Right renal pelvis (tissue), 4 donors: ENCODE data around the gene FBXO2. TPM values are rescaled to one million over a fixed set of nuclear protein-coding genes. Genes with fewer than 3 reads are reported as not detected.
A peak's percentile ranks its signal among the peaks of the same experiment; 100 is the strongest.

ENCODE experiments used
- DNase-seq, 4 donors: peaks; one replicate each; pipeline ENCODE4 v3.0.0-alpha.2; 2013; ENCODE audit warnings: low read depth in 4 of 4, low spot score in 3 of 4, missing footprints in 1 of 4
- polyA plus RNA-seq, 4 donors: library from polyadenylated mRNA; unstranded; fragments of 120-200 nt; gene quantifications; one replicate each; pipeline ENCODE4 v1.2.1, GENCODE V29; 2013; ENCODE audit not compliant: insufficient read length in 4 of 4

Gene FBXO2
- polyA plus RNA-seq, 4 donors, result 0.98 to 2.0 (median 1.1) TPM

DNA sequence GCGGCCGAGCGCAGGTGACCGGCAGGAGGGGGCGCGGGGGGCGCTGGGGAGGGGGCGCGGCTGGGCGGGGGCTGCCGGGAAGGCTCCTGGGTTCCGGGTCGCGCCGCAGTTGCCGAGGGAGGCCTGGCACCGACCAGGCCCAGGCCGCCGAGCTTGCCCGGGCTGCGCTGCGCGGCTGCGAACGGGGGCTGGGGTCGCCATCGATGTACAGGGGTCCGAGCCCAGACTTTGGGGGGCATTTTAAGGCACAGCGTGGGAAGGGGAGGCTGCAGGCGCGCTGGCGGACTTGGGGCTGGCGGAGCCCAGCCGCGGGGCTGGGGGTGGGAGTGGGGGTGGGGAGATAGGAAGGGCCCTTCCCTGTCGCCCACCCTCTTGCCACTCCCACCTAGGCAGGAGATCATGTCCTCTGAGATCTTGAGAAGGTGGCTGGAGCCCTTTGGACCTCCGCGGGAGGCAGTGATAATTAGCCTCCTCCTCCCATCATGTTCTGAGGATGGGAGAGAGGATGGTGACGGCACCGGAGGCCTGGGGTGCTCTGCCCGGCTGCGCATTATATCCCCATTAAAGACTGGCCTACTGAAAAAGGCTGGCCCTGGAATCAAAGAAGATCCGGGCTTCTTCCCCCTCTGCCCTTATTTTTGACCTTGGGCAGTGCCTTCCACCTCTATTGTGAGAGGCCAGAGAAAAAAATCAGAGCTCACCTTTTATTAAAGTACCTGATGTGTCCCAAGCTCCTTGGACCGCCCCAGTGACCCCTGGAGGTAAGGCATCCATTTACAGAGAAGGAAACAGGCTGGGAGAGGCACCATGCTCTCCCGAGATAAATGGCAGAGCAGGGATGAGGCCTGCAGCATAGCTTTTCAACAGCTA, 945 bp upstream of the FBXO2 start:
- DNase-seq, result no peak

DNA sequence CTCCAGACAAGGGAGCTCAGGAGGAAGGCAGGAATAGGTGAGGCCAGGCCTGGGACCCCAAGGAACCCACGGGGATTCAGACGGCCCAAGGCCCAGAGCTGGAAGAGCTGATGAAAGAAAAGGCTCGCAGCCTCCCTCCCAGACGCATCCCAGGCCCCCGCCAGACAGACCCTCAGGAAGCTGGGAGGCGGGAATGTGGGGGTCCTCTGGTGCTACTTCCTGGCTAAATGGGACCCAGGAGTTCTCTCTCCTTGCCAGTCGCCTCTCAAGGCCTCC, 430 bp downstream of the FBXO2 start:
- DNase-seq, result no peak

GRCh38 chr1:11653101-11653860, 948 bp downstream of the FBXO2 start:
- no peak for DNase-seq

DNA sequence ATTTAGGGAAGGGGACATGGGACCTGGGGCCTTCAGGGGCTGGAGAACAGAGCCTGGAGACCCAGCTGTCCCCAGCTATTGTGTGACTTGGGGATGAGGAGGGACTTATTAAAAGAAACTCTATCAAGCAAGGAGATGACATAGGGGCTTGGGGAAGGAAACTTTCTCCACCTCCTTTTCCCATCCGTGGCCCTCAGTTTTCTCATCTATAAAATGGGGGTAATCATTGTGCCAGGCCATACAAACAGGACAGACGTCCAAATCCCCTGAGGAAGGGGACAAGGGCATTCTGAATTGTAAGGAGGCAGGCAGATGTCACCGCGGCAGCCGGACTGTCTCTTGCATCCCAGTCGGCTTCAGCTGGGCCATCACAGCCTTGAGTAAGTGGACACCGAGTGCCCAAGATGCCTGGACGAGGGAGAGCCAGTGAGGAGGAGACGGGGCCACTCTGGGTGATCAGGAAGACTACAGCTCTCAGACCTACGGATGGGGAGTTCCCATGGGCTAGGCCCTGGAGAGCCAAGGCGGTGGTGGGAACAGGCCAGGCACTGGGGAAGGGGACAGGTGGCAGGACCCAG, 1.9 kb downstream of the FBXO2 start:
- no peak for DNase-seq

GRCh38 chr1:11651017-11651416, 3.2 kb downstream of the FBXO2 start:
- no peak for DNase-seq

DNA sequence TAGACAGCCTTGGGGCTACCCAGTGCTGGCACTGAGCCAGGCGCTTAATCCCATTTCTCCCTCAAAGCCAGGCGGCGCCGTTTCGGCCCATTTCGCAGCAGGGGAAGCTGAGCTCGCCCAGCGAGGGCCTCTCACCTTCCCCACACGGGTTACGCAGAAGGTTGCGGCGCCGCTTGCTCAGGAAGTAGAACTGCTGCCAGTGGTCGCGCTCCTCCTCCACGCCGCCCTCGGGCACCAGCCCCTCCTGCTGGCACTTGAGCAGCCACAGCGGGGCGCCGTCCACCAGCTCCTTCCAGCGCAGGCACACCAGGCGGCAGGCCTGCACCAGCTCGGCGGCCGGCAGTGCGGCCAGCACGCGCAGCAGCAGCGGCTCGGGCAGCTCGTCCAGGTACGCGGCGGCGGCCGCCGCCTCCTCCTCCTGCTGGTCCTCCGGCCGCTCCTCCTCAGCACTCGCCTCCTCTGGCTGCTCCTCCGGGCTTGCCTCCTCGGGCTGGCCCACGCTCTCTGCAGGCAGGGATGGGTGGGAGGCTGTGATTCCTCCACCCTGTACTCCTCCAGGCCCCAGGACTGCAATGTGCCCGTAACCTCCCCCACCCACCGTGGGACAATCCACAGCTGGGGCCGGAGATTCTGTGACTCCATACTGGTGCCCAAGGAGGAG, 3.8 kb downstream of the FBXO2 start:
- no peak for DNase-seq

- no peak for DNase-seq
Measured at GRCh38 chr1:11649624-11650330, 4.5 kb downstream of the FBXO2 start.

DNA sequence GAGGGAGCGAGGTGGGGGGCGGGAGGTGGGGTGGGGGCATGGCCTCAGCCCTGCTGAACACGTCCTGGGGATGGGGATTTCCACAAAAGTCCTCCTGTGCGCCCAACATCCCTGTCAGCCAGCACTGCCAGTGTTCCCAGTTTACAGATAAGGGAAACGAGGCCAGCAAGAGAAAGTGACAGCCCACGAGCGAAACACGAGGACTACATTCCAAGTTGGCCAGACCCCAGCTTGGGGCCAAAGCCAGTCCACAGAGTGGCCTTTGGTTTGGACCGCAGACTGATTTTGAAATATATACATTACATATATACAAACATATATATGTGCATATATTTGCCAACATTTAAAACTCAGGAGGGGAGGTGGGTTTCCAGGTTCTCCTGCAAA, 5.0 kb downstream of the FBXO2 start:
- no peak for DNase-seq

GRCh38 chr1:11648732-11649158, 5.5 kb downstream of the FBXO2 start:
- no peak for DNase-seq

- DNase-seq, result no peak
Measured at GRCh38 chr1:11648039-11648438, 6.2 kb downstream of the FBXO2 start.

- DNase-seq, result no peak
Measured at GRCh38 chr1:11647333-11647732, 6.9 kb downstream of the FBXO2 start.

DNA sequence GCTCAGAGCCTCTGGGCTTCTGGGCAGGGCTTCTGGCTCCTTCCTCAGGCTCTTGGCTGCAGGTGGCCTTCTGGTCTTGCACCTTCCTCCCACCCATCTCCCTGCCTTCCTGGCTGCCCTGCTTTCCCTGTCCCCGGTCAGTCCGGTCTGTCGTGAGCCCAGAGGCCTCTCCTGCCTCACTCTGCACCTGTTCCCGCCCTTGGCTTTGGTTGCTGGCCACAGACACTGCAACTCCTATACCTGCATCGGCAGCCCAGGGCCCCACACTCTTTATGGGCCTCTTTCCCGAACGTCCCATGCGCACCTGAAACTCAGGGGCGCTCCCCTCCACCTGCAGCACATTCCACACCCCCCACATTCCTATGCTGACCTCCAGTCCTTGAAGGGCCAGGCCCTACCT, 7.9 kb downstream of the FBXO2 start:
- DNase-seq, result no peak

DNA sequence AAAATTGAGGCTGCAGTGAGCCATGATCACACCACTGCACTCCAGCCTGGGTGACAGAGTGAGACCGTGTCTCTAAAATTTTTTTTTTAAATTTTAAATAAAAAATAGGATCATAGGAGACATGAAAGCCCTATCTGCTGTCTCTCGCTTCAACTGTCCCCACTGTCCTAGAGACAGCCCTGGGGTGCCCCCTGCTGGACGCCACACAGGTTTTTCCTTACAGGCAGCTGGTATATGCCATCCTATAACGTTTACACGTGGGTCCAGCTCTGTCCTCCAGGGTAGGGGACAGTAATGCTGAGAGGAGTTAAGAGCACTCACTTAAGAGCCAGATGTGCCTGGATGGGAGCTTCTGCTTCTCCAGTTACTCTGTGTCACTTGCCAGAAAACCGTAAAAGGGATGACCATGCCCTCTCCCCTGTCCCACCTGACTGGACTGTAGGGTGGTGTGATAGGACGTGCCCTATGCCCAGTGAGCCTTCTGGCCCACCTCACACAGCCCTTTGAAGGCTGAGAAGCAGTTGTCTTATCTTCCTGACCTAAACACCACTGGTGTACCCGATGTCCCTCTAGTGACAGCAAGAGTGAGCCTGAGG, 8.5 kb downstream of the FBXO2 start:
- DNase-seq, result peak in 2 of 4 donors; percentile 54 to 57

- no peak for DNase-seq
Measured at GRCh38 chr1:11645270-11645669, 9.0 kb downstream of the FBXO2 start.

- no peak for DNase-seq
Measured at GRCh38 chr1:11643782-11644181, 10.4 kb downstream of the FBXO2 start.

DNA sequence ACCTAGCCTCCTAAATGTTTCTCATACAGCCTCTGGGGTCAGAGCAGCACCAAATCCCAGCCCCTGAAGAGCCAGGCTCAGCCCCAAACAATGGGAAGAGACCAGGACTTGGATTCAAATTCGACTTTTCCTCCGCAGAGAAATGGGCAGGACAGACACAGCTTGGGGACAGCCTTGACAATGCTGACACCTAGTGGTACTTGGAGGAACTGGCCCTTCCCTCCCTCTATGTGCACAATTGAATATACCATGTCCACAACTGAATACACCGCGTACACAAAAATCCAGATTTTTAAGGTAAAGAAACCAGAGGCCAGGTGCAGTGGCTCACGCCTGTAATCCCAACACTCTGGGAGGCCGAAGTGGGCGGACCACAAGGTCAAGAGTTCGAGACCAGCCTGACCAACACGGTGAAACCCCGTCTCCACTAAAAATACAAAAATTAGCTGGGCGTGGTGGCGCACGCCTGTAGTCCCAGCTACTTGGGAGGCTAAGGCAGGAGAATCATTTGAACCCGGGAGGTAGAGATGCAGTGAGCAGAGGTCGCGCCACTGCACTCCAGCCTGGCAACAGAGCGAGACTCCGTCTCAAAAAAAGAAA, 11.7 kb downstream of the FBXO2 start:
- peak in 1 of 4 donors; percentile 51 for DNase-seq

DNA sequence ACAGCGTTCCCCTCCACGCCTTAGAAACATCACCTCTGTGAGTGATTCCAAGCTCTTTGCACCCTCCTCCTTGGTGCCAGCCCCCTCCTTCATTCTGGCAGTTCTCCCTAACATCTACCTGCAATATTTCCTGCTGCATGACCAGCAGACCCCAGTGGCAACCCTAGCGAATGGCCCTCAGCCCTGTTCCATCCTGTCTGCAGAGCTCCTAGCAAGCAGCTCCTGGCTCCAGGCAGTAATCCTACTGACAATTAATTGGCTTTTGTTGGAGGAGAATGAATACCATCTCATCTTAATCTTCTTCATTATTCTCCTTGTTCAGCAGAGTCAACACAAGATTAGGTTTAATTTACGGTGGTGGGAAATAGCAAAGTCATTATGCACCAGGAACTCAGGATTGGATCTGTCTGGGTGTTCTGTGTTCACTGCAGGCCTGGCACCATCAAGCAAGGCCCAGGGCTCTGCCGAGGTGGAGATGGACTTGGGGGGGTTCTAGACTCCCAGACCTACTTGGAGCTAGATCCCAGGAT, 12.4 kb downstream of the FBXO2 start:
- DNase-seq, result no peak

GRCh38 chr1:11640944-11641343, 13.3 kb downstream of the FBXO2 start:
- DNase-seq, result no peak

DNA sequence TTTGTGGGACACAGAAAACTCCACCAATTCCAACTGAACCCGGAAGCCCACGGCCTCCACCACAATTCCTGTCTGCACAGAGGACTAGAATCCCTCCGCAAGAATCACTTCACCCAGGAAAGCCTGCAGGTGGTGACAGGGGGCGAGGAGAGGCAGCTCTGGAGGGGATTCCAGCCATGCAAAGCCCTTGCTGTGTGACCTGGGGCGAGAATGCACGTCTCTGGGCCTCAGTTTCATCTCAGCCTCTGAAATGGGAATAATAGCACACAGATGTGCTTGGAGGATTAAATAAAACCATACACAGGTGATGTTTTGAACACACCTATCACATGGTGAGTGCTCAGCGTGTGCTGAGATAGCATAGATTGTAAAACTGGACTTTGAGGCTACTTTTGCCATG, 14.1 kb downstream of the FBXO2 start:
- DNase-seq, result no peak

DNA sequence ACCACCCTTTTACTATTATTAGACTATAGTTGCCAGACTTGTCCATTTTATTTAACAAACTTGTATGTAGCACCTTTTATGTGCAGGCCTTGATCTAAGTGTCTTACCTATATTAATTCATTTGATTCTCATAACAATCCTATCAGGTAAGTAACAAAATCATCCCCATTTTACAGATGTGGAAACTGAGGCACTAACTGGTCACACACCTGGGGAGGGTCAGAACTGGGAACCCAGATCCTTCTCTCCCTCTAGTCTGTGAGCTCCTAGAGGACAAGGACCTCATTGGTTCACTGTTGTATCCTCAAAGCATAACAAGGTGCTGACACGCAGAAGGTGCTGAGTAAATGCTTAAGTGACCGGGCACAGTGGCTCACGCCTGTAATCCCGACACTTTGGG, 14.9 kb downstream of the FBXO2 start:
- no peak for DNase-seq
